Brain pericyte (primary cell): ENCODE results near the gene KDM4D.
"Not testable (repeated sequence)": the region's sequence is repeated elsewhere in the genome, so short reads cannot be mapped to it uniquely, and the experiment has no call there.

Experiments used
- DNase-seq: peaks from one replicate; pipeline ENCODE4 v3.0.0-alpha.2; 2012; ENCODE audit warnings: low read depth, low spot score

KDM4D gene

DNA sequence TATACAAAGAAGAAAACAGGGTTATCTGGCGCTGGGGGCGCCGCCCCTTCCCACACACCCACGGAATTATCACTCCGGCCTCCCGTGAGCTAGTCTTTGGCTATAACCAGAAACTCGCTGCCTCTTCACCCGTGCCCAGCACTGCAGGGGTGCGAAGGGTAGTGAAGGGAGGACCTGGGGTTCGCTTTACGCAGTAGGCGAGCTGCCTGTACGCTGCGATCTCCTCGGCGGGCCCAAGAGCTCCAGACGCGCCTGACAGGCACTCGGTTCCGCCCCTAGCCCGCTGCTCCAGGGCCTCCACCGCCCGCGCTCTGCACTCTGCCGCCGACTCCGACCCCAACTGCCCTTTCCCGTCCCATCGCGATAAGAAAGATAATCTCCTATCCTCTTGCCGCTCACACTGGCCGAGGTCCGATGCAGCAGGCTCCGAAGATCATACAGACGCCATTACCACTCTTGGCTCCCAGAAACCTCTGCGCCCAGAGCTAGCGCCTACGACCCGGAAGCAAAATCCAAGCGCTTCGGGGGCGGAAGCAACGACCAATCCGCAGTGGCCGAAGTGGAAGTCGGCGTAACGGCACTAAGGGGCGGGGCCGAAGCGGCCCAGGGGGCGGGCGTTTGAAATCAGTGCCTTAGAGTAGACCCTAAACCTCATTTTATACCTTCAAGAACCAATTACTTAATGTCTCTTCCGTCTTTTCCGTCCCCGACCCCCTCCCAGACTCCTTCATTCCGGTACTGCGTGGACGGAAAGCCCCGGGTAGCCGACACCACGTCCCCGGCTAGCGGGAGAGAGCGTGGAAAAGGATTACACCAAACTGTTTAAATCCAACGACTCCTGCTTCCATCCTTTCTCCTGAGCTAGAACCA, at the start of gene KDM4D, which contains the start of gene CWC15:
KDM4D (plus strand) TSS at position 611 of the 870 bp plus-strand sequence. CDS start 23,664 bp downstream, outside the sequence.
CWC15 (minus strand) TSS at position 458 of the 870 bp plus-strand sequence. CDS start 1,371 bp downstream, outside the sequence.
- peak; percentile 69 for DNase-seq

- DNase-seq: no peak
Measured at GRCh38 chr11:94924171-94924572, 49.3 kb upstream of the KDM4D start.

DNA sequence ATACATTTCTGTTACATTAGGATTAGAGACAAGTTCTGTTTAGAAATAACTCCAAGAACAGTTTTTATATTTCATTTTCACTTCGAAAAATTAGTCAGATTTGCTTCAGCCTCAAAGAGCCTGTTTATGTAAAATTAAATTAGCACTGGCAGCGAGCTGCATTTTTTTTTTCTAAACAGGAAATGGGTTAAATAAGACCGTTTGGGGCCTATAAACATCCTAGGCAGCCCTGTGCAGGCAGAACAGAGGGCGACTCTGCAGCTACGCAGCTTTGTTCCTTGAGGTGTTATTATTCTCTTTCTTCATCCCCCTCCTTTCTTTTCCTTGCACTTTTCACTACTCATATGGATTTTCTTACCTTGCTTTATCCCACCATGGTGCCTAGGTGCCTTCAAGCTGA, 48.9 kb upstream of the KDM4D start:
- DNase-seq: no peak

DNA sequence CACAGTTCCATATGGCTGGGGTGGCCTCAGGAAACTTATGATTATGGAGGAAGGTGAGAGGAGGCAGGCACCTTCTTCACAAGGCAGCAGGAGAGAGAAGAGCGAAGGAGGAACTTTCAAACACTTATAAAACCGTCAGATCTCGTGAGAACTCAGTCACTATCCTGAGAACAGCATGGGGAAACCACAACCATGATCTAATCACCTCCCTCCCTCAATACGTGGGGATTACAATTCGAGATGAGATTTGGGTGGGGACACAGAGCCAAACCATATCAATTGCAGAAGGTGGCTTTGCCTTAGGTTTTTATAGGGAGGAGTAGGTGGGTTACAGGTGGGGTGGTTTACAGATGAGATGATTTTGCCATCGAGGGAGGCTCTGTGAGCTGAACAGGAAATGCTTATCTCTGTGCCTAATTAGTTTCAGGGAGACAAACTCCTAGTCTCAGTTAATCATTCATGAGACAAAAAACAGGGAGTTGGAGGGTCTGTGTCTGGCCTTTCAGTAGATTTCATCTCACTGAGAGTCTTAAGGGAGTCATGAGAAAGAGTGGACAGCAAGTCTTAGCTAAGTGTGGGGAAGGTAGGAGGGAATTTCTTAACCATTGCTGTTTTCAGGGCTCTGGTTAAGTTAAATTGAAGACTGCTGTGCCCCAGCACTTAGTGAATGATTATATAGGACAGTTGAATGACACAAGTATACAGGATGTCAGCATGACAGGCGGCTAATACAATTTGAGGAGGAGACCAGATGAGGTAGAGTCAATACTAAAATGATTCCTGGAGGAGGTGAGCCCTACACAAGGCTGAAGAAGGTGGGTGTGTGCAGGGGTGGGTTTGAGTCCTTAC, 47.9 kb upstream of the KDM4D start:
- DNase-seq: no peak

GRCh38 chr11:94926271-94926625, 47.3 kb upstream of the KDM4D start:
- DNase-seq: no peak

GRCh38 chr11:94926698-94927237, 46.7 kb upstream of the KDM4D start:
- peak; percentile 92 for DNase-seq

DNA sequence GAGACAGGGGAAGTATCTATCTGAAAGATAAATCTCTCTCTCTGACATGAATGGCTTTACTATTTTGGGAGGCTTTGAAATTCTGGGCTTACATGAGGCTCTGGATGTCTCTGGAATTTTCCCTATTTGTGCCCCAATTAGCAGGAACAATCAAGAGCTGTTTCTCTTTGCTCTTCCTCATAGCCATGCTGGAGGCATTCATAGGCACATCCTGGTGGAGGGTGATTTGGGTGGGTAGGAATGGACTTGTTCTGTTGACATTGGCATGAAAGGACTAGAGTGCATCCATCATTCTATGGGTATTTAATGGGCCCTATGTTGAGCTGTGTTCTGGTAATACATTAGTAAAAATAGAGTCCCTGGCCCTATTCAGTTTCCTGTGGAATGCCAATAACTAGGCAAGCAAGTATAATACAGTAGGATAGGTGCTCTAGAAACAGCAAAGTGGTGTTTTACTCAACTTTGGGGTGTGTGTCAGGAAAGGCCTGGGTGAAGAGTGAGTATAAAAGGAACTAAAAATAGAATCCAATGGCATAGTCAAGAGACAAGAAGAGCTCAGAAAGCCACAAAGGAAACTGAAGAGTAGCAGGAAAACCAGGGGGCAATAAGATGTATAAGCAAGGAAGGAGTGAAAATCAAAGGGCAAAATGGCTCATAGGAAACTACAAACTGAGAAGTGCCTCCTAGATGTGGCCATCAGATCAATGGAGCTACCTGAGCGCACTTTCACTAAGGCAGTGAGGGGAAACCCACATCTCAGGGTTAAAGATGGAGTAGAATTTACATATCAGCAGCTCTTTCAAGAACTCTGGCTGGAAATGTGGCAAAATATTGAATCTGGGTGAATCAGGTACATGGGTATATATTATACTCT, 45.2 kb upstream of the KDM4D start:
- no peak for DNase-seq

- DNase-seq: not testable (repeated sequence)
Measured at GRCh38 chr11:94932072-94932471, 41.4 kb upstream of the KDM4D start.

GRCh38 chr11:94932503-94932902, 41.0 kb upstream of the KDM4D start:
- no peak for DNase-seq

DNA sequence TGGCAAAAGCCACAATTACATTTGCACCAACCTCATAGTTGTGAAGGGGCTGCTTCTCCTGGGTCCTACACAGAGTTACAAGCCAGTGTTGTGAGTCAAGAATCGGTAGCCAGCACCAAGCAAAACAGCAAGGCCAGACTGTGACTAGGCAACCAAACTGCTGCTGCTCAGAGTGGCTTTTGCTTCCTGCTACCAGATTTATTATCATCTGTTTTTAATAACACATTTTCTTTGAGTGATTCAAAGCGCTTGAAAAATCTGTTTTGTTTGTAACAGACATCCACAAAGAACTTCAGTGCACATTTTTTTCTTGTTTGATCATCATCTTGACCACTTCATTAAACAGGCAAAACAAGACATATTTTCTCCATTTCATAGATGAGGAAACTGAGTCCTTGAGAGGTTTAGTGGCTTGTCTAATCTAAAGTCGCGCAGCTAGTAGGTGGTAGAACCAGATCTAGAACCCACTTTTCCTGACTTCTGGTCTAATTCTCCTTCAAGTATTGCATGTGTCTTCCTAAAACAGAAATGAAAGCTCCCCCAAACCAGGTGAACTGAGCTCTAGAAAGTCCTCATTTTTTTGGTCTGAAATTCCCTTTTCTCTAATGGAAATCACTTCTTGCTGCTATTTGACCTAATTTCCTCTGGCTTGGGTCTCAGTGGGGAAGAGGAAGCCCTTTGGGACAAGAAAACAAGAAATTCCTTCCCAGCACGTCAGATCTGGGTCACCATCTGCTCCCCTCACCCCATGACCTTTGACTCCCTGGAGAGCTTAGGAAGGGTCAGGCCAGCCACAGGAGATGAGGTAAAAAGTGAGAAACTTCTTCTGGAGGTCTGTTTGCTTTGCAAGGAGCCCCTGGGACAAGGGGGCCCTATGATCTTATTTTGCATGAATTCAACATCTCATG, 40.0 kb upstream of the KDM4D start:
- peak; percentile 86 for DNase-seq

- DNase-seq: peak; percentile 57
Measured at GRCh38 chr11:94934362-94934761, 39.1 kb upstream of the KDM4D start.

- no peak for DNase-seq
Measured at GRCh38 chr11:94934846-94935245, 38.7 kb upstream of the KDM4D start.

- DNase-seq: peak; percentile 98
Measured at GRCh38 chr11:94938095-94939055, 35.1 kb upstream of the KDM4D start.

DNA sequence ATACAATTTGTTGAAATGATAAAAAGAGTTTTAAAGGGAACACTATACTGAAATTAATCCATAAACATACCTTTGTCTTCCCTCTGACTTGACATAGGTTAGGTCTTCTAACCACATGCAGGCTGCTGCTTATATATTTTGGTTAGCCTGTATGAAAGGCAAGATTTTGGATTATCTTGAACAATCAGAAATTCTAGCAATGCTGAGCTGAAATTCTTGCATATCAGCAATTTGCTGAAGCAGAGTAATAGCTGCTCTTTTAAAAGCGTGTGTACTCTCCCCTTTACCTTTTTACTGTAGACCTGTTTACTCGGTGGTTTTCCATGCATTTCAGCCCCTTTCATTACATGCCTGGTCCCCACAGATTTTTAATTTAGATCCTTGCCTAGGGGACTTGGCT, 34.2 kb upstream of the KDM4D start:
- DNase-seq: no peak

DNA sequence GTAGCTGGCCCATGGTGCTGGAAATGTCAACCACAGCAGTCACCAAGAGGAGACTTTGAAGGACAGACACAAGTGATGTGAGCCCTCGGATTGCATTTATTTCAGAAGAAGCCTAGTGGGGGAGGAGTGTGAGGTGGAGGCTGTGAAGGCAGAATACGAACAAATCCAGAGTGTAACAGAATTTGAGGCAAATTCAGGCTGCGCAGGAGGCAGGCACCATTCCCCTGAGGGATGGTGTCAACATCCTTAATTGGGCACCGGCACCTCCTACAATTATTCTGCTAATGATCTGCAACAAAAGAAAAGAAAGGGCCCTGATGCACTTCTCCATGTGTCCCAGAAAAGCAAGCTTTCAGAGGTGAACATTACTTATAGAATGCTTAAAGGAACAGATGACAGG, 32.4 kb upstream of the KDM4D start:
- no peak for DNase-seq

DNA sequence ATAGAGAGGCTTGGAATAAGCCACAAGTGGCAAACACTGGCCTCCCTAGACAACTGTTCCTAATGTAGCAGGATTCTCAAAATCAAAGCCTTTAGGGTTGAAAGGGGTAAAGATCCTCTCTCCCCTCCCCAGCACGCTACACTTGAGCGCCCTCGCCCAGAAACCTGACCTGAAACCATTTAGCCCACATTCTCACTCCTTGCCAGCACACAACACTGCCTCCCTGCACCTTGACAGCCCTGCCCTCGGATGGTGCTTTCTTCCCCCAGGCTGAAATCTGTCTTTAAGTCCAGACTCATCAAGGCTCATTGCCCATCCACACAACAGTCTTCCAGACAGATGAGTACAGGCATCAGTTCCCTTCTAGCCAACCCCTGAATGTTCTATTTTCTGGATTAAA, 26.7 kb upstream of the KDM4D start:
- DNase-seq: no peak

DNA sequence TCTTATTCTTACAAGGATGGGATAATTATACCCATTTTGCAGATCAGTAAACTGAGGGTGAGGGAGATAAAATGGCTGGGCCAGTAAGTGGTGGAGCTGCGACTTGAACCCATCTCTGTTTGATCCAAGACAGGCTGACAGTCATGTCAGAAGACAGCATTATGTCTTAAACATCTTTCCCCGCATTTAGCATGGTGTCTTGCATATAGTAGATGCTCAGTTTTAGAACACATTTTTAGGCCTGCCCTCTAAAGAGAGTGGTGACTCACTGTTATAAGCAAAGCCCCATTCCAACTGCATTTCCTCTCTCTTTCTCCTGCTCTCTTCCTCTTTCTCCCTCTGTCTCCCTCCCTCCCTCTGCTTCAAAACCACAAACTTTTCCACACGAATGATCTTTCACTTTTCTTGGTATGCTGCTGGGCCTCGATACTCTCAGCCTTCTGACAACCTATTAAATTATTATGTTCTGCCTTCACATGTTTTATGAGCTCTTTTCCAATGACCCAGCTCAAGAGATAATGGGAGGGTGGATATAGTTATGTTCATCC, 25.4 kb upstream of the KDM4D start:
- DNase-seq: no peak

DNA sequence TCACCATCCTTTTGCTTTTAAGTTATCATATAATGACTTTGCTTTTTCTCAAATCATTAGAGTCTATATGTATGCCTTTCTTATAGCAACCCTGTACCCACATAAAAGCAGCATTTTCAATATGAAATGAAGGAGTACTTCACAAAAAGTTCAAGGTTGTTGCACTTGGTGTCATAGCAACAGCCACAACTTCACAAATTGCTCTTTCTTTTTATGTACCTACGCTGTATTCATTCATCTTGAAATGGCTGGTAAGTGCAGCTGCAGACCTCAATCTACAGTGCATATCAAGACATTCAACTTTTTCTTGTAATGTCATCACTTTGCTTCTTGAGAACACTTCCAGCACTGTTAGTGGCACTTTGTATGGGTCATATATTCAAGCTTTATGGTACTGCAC, 18.8 kb upstream of the KDM4D start:
- DNase-seq: no peak

GRCh38 chr11:94956963-94957362, 16.5 kb upstream of the KDM4D start:
- DNase-seq: no peak
